Epithelial cell of esophagus (primary cell): ENCODE data around the gene MKRN1.

Source experiments
- DNase-seq: peaks from one replicate; pipeline ENCODE4 v3.0.0; 2010; ENCODE audit warnings: low read depth
- H3K4me3 ChIP-seq: 2 replicates; pipeline ENCODE4 v1.5.1; 2011; ENCODE audit warnings: mild to moderate bottlenecking, low read length, control low read depth
- CTCF ChIP-seq: IDR thresholded peaks from 2 replicates; pipeline ENCODE4 v1.5.1; 2011; ENCODE audit warnings: low read depth, mild to moderate bottlenecking, low read length, control low read depth, inconsistent platforms; ENCODE audit not compliant: insufficient read depth; ENCODE audit errors: missing control alignments

Gene MKRN1

GRCh38 chr7:140484479-140484878 lies 5.2 kb upstream of the MKRN1 start:
- no peak for TF ChIP-seq CTCF
- DNase-seq: no peak
- H3K4me3 ChIP-seq: no peak overlapping the region

GRCh38 chr7:140479739-140480084 lies 407 bp upstream of the MKRN1 start:
- no peak for TF ChIP-seq CTCF
- DNase-seq: no peak

GRCh38 chr7:140478246-140479061 lies 851 bp downstream of the MKRN1 start:
- DNase-seq: peak; percentile 46
- TF ChIP-seq CTCF: no peak
- peak overlapping the region; percentile 77 for H3K4me3 ChIP-seq

More at GRCh38 chr7:140479739-140480084, 407 bp upstream of the MKRN1 start:
- peak overlapping the region; percentile 77 for H3K4me3 ChIP-seq

GRCh38 chr7:140476698-140477261 lies 2.5 kb downstream of the MKRN1 start:
- no peak for TF ChIP-seq CTCF
- no peak for DNase-seq
- H3K4me3 ChIP-seq: no peak overlapping the region

- no peak overlapping the region for H3K4me3 ChIP-seq
- TF ChIP-seq CTCF: peak; percentile 52
- DNase-seq: peak; percentile 56
Measured at GRCh38 chr7:140475747-140476333, 3.5 kb downstream of the MKRN1 start.

GRCh38 chr7:140463111-140463510 lies 16.2 kb downstream of the MKRN1 start:
- TF ChIP-seq CTCF: no peak
- no peak overlapping the region for H3K4me3 ChIP-seq
- no peak for DNase-seq
